HG03575 (cell line): Measurements from ENCODE around the gene APOA5.
"Not testable (repeated sequence)": the region's sequence is repeated elsewhere in the genome, so short reads cannot be mapped to it uniquely, and the experiment has no call there.

Source experiments
- ATAC-seq: cut with Tn5 transposase; IDR thresholded peaks from one replicate; pipeline ENCODE4 v1.9.1; 2021; ENCODE audit not compliant: unreplicated experiment, insufficient number of reproducible peaks, low FRiP score; ENCODE audit errors: extremely low read depth

Gene APOA5

GRCh38 chr11:116782728-116783127, 9.0 kb downstream of the APOA5 start:
- ATAC-seq, result no peak

- ATAC-seq, result no peak
Measured at GRCh38 chr11:116778556-116778955, 13.1 kb downstream of the APOA5 start.

- no peak for ATAC-seq
Measured at GRCh38 chr11:116777056-116777455, 14.6 kb downstream of the APOA5 start.

GRCh38 chr11:116776522-116776984, 15.1 kb downstream of the APOA5 start:
- no peak for ATAC-seq

GRCh38 chr11:116775975-116776374, 15.7 kb downstream of the APOA5 start:
- no peak for ATAC-seq

GRCh38 chr11:116774661-116775060, 17.0 kb downstream of the APOA5 start:
- ATAC-seq, result no peak

GRCh38 chr11:116773203-116774097, 18.2 kb downstream of the APOA5 start:
- no peak for ATAC-seq

GRCh38 chr11:116772443-116773202, 19.1 kb downstream of the APOA5 start, which contains the start of gene BUD13:
TSS of gene BUD13 (minus strand) at chr11:116772987. CDS start at chr11:116772964, 23 bp downstream.
- ATAC-seq, result no peak

- ATAC-seq, result no peak
Measured at GRCh38 chr11:116771935-116772334, 19.7 kb downstream of the APOA5 start.

GRCh38 chr11:116762132-116762531, 29.5 kb downstream of the APOA5 start:
- ATAC-seq, result no peak

GRCh38 chr11:116756044-116756443, 35.6 kb downstream of the APOA5 start:
- not testable (repeated sequence) for ATAC-seq

GRCh38 chr11:116750070-116750718, 41.5 kb downstream of the APOA5 start:
- no peak for ATAC-seq

GRCh38 chr11:116742104-116742503, 49.6 kb downstream of the APOA5 start:
- ATAC-seq, result no peak

- ATAC-seq, result no peak
Measured at GRCh38 chr11:116740741-116741140, 50.9 kb downstream of the APOA5 start.
